22Rv1 (cell line): ENCODE measurements around the gene FRY.

Source experiments
- CTCF ChIP-seq: fragments of 450-650 bp; IDR thresholded peaks from 2 replicates; pipeline ENCODE4 v1.5.1; 2017; ENCODE audit warnings: mild to moderate bottlenecking
- ZFX ChIP-seq: fragments of 450-650 bp; IDR thresholded peaks from 2 replicates; pipeline ENCODE4 v1.6.1; 2017; ENCODE audit warnings: antibody characterized with exemption, borderline replicate concordance

DNA sequence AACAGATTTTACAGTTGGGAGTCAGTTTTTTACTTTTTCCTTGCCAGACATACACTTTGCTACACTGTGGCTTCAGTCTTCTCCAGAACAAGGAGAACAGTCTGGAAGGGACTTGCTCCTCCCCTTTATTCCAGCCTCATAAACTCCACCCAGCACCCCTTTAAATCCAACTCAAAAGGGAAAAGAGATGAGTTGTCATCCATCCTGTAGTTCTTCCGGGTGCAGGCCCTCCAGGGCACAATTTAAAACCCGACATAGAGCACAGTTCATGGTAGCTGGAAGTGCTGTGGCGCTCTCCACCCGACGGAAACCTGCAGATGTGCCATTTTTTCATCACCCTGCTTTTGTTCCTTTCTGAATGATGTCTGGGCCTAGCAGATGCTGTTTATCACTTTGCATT, 184.7 kb downstream of the FRY start:
- TF ChIP-seq CTCF (no peak), ZFX (no peak)
